ENCODE measurements around the gene FHAD1. TPM values are rescaled to one million over a fixed set of nuclear protein-coding genes. Genes with fewer than 3 reads are reported as not detected.

FHAD1 gene
- 0.42 and 0.59 TPM in 2 replicates for total RNA-seq

GRCh38 chr1:15246960-15247614, at the start of gene FHAD1:
Gene FHAD1, plus strand, starts transcription at chr1:15247223. Its CDS starts 4,562 bp downstream, at chr1:15251785.

DNA sequence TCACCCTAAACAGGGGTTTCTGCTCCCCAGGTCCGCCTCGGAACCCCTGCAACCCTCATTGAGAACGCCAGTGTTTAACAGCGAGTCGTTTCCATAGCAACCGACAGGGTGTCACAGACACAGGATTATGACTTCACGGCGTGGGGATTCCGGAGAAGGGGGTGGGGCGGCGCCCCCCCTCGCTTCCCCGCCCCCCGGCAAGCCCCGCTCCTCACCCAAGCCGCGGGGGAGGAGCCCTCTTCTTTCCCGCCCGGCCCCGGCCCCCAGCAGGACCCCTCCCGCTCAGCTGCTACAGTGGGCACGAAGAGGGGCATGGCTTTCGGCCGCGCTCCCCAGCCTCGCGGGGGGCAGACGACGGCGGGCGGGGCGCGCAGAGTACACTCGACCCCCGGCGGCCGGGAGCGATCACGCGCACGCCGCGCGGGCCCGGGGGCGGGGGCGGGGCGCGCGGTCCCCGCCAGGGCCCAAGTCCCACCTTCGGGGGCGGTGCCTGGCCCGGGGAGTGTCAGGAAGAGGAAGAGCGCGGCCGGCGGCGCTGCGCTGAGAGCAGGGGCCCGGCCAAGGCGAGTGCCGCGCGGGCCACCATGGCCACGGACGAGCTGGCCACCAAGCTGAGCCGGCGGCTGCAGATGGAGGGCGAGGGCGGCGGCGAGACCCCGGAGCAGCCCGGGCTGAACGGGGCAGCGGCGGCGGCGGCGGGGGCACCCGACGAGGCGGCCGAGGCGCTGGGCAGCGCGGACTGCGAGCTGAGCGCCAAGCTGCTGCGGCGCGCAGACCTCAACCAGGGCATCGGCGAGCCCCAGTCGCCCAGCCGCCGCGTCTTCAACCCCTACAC, 162.6 kb downstream of the FHAD1 start, which contains the start of gene EFHD2:
Gene EFHD2, plus strand, starts transcription at position 501 of the 835 bp plus-strand sequence. Its CDS starts 84 bp downstream, at position 585.

Other genes starting within 250 kb of the FHAD1 start
- 8.6 and 10.5 TPM in 2 replicates for gene TMEM51, start 93.5 kb upstream of the FHAD1 start, total RNA-seq
- 19.6 and 53.1 TPM in 2 replicates for gene EFHD2, start 162.7 kb downstream of the FHAD1 start, total RNA-seq
- gene CTRC, start 191.2 kb downstream of the FHAD1 start, total RNA-seq, result 0.05 TPM in 1 of 2 replicates, not detected in the other
- gene CELA2A, start 209.5 kb downstream of the FHAD1 start, total RNA-seq, result not detected in 2 replicates
- gene CELA2B, start 228.9 kb downstream of the FHAD1 start, total RNA-seq, result not detected in 2 replicates